ENCODE measurements around the gene ARFGAP3. TPM values are rescaled to one million over a fixed set of nuclear protein-coding genes. Genes with fewer than 3 reads are reported as not detected.

Gene ARFGAP3
- total RNA-seq, 4 donors from 2014 or later: 36.9 to 78.6 (median 52.0) TPM

- H3K27ac ChIP-seq: no peak overlapping the region
- H3K27me3 ChIP-seq: no peaks in the 10 kb centered on the region
- no peak overlapping the region for H3K4me3 ChIP-seq
- peaks cover 2 to 78% (median 13%) of the 10 kb centered on the region in 3 donors for H3K36me3 ChIP-seq
- H3K4me1 ChIP-seq: peaks cover 0 to 18% (median 0%) of the 10 kb centered on the region in 4 donors
- 89% methylated on average over 29 of the region's 31 CpGs for WGBS, 2 donors
- DNase-seq (ENCODE audit: low spot score in 2 of 2): no peak
- H3K9me3 ChIP-seq: no peaks in the 10 kb centered on the region
- TF ChIP-seq POLR2A (IDR thresholded peaks at IDR 0.05): no peak
- TF ChIP-seq, protein P1, sequence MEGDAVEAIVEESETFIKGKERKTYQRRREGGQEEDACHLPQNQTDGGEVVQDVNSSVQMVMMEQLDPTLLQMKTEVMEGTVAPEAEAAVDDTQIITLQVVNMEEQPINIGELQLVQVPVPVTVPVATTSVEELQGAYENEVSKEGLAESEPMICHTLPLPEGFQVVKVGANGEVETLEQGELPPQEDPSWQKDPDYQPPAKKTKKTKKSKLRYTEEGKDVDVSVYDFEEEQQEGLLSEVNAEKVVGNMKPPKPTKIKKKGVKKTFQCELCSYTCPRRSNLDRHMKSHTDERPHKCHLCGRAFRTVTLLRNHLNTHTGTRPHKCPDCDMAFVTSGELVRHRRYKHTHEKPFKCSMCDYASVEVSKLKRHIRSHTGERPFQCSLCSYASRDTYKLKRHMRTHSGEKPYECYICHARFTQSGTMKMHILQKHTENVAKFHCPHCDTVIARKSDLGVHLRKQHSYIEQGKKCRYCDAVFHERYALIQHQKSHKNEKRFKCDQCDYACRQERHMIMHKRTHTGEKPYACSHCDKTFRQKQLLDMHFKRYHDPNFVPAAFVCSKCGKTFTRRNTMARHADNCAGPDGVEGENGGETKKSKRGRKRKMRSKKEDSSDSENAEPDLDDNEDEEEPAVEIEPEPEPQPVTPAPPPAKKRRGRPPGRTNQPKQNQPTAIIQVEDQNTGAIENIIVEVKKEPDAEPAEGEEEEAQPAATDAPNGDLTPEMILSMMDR (IDR thresholded peaks at IDR 0.05): no peak
- no peak for TF ChIP-seq EP300 (IDR thresholded peaks at IDR 0.05)
Observed at GRCh38 chr22:42871146-42872050, 14.3 kb upstream of the ARFGAP3 start.

GRCh38 chr22:42869888-42870480 is 12.9 kb upstream of the ARFGAP3 start:
- 84 to 85% methylated on average over 33 of the region's 33 CpGs for WGBS, 2 donors
- TF ChIP-seq POLR2A (IDR thresholded peaks at IDR 0.05): no peak
- TF ChIP-seq, protein P1 (IDR thresholded peaks at IDR 0.05): no peak
- no peak for TF ChIP-seq EP300 (IDR thresholded peaks at IDR 0.05)
- peaks cover 2 to 64% (median 13%) of the 10 kb centered on the region in 3 donors for H3K36me3 ChIP-seq
- H3K9me3 ChIP-seq: no peaks in the 10 kb centered on the region
- no peaks in the 10 kb centered on the region for H3K27me3 ChIP-seq
- H3K4me1 ChIP-seq: peaks cover 0 to 18% (median 0%) of the 10 kb centered on the region in 4 donors
- no peak overlapping the region for H3K4me3 ChIP-seq
- DNase-seq (ENCODE audit: low spot score in 2 of 2): no peak
- no peak overlapping the region for H3K27ac ChIP-seq

GRCh38 chr22:42869463-42869862 is 12.4 kb upstream of the ARFGAP3 start:
- Histone ChIP-seq H3K27me3 (no peaks in the 10 kb centered on the region), H3K9me3 (no peaks in the 10 kb centered on the region), H3K27ac (no peak overlapping the region), H3K4me3 (no peak overlapping the region), H3K4me1 (peaks cover 0 to 18% (median 0%) of the 10 kb centered on the region in 4 donors), H3K36me3 (peaks cover 2 to 58% (median 12%) of the 10 kb centered on the region in 3 donors)
- TF ChIP-seq POLR2A (IDR thresholded peaks at IDR 0.05): no peak
- TF ChIP-seq, protein P1 (IDR thresholded peaks at IDR 0.05): no peak
- TF ChIP-seq EP300 (IDR thresholded peaks at IDR 0.05): no peak
- WGBS, 2 donors: 86 to 87% methylated on average over 8 of the region's 8 CpGs
- DNase-seq (ENCODE audit: low spot score in 2 of 2): no peak

- TF ChIP-seq EP300 (IDR thresholded peaks at IDR 0.05) (no peak), POLR2A (IDR thresholded peaks at IDR 0.05) (no peak)
- TF ChIP-seq, protein P1 (IDR thresholded peaks at IDR 0.05): no peak
- H3K27ac ChIP-seq: peak overlapping the region in 1 of 4 donors; percentile 40
- H3K4me1 ChIP-seq: peaks cover 0 to 18% (median 0%) of the 10 kb centered on the region in 4 donors
- no peak overlapping the region for H3K4me3 ChIP-seq
- H3K36me3 ChIP-seq: peaks cover 2 to 52% (median 7%) of the 10 kb centered on the region in 3 donors
- H3K9me3 ChIP-seq: no peaks in the 10 kb centered on the region
- no peaks in the 10 kb centered on the region for H3K27me3 ChIP-seq
- 66 to 76% methylated on average over 16 of the region's 16 CpGs for WGBS, 2 donors
- DNase-seq (ENCODE audit: low spot score in 2 of 2): no peak
Observed at GRCh38 chr22:42868751-42869251, 11.7 kb upstream of the ARFGAP3 start.

Data from tibial nerve (tissue), 4 donors.